NCI-H69 (cell line): ENCODE results near the gene ZNF474.

Experiments used
- DNase-seq: peaks from one replicate; lab custom pipeline; 2025; lab: John Stamatoyannopoulos, UW

ZNF474 gene

GRCh38 chr5:122153774-122154173 is 24.4 kb downstream of the ZNF474 start:
- no peak for DNase-seq

- DNase-seq, result no peak
Measured at GRCh38 chr5:122154491-122154890, 25.1 kb downstream of the ZNF474 start.

GRCh38 chr5:122154910-122155309 is 25.6 kb downstream of the ZNF474 start:
- DNase-seq, result no peak

GRCh38 chr5:122155546-122155945 is 26.2 kb downstream of the ZNF474 start:
- DNase-seq, result no peak

- peak; percentile 81 for DNase-seq
Measured at GRCh38 chr5:122156724-122157325, 27.5 kb downstream of the ZNF474 start.

GRCh38 chr5:122162100-122162638 is 32.8 kb downstream of the ZNF474 start:
- no peak for DNase-seq

GRCh38 chr5:122163121-122164069 is 34.0 kb downstream of the ZNF474 start:
- DNase-seq, result peak; percentile 56

- no peak for DNase-seq
Measured at GRCh38 chr5:122164070-122164435, 34.7 kb downstream of the ZNF474 start.

- peak; percentile 54 for DNase-seq
Measured at GRCh38 chr5:122164831-122165558, 35.6 kb downstream of the ZNF474 start.

- DNase-seq, result peak; percentile 98
Measured at GRCh38 chr5:122165559-122166078, 36.3 kb downstream of the ZNF474 start.

- no peak for DNase-seq
Measured at GRCh38 chr5:122169350-122170103, 40.2 kb downstream of the ZNF474 start.

GRCh38 chr5:122170620-122171019 is 41.3 kb downstream of the ZNF474 start:
- DNase-seq, result peak; percentile 68

- DNase-seq, result no peak
Measured at GRCh38 chr5:122172207-122172606, 42.9 kb downstream of the ZNF474 start.

- DNase-seq, result no peak
Measured at GRCh38 chr5:122173474-122174415, 44.4 kb downstream of the ZNF474 start.

GRCh38 chr5:122175091-122175490 is 45.7 kb downstream of the ZNF474 start:
- no peak for DNase-seq

- no peak for DNase-seq
Measured at GRCh38 chr5:122175852-122176251, 46.5 kb downstream of the ZNF474 start.

- DNase-seq, result no peak
Measured at GRCh38 chr5:122177161-122177560, 47.8 kb downstream of the ZNF474 start.

GRCh38 chr5:122179701-122180100 is 50.4 kb downstream of the ZNF474 start:
- DNase-seq, result no peak

GRCh38 chr5:122180146-122180712 is 50.9 kb downstream of the ZNF474 start:
- DNase-seq, result no peak
